HepG2 (cell line): ENCODE data around the gene IL3RA. TPM values are rescaled to one million over a fixed set of nuclear protein-coding genes. Genes with fewer than 3 reads are reported as not detected.

ENCODE experiments used
- CEBPZ ChIP-seq: IDR thresholded peaks from 2 replicates; pipeline ENCODE4 v1.6.1; 2012; ENCODE audit warnings: low read length, improper control_type of control experiment
- DPF2 ChIP-seq: sonication (generic); formaldehyde crosslinking; IDR thresholded peaks from 2 replicates; pipeline ENCODE4 v1.4.0; 2020; ENCODE audit warnings: mild to moderate bottlenecking, low read depth, missing genetic modification reagents, borderline replicate concordance
- HNF4A ChIP-seq: sonication (generic); formaldehyde crosslinking; IDR thresholded peaks from 2 replicates; pipeline ENCODE4 v1.4.0; 2020; ENCODE audit warnings: missing genetic modification reagents
- HNF4G ChIP-seq, 2 experiments: sonication (generic) in 1 of 2; formaldehyde crosslinking in 1 of 2; IDR thresholded peaks; 2 replicates each; pipeline versions ENCODE4 v1.4.0 to v1.6.1; 2011 to 2020; ENCODE audit warnings: borderline replicate concordance in 2 of 2, low read depth in 2 of 2, mild to moderate bottlenecking in 2 of 2, low read length in 1 of 2, missing genetic modification reagents in 1 of 2, moderate library complexity in 1 of 2
- IRF2 ChIP-seq: IDR thresholded peaks from 2 replicates; pipeline ENCODE4 v1.6.1; 2018; ENCODE audit warnings: missing genetic modification reagents, missing compliant biosample characterization
- ISX ChIP-seq: sonication (generic); formaldehyde crosslinking; conservative IDR thresholded peaks from 2 replicates; pipeline ENCODE4 v1.5.0; 2020; ENCODE audit warnings: missing genetic modification reagents
- MLLT10 ChIP-seq: sonication (generic); formaldehyde crosslinking; IDR thresholded peaks from 2 replicates; pipeline ENCODE4 v1.4.0; 2020; ENCODE audit warnings: missing genetic modification reagents
- MTF2 ChIP-seq: sonication (generic); formaldehyde crosslinking; IDR thresholded peaks from 2 replicates; pipeline ENCODE4 v1.5.0; 2020; ENCODE audit warnings: missing genetic modification reagents, borderline replicate concordance
- NAIF1 ChIP-seq: sonication (generic); formaldehyde crosslinking; IDR thresholded peaks from 2 replicates; pipeline ENCODE4 v1.5.0; 2020; ENCODE audit warnings: mild to moderate bottlenecking, missing genetic modification reagents, borderline replicate concordance
- NFKBIZ ChIP-seq: IDR thresholded peaks from 2 replicates; pipeline ENCODE4 v1.6.1; 2018; ENCODE audit warnings: missing genetic modification reagents, missing compliant biosample characterization
- RFXANK ChIP-seq: IDR thresholded peaks from 2 replicates; pipeline ENCODE4 v1.6.1; 2016
- RNF2 ChIP-seq: fragments of 450-650 bp; conservative IDR thresholded peaks from 2 replicates; pipeline ENCODE4 v1.6.1; 2016; ENCODE audit warnings: low read depth
- SALL1 ChIP-seq: sonication (generic); formaldehyde crosslinking; IDR thresholded peaks from 2 replicates; pipeline ENCODE4 v1.8.0; 2022; ENCODE audit warnings: mild to moderate bottlenecking, missing genetic modification reagents
- SALL2 ChIP-seq: sonication (generic); formaldehyde crosslinking; IDR thresholded peaks from 2 replicates; pipeline ENCODE4 v1.8.1; 2023; ENCODE audit warnings: mild to moderate bottlenecking, missing genetic modification reagents, inconsistent platforms
- SNRNP70 ChIP-seq: fragments of 200-400 bp; formaldehyde crosslinking; IDR thresholded peaks from 2 replicates; pipeline ENCODE4 v1.6.1; 2017; ENCODE audit warnings: mild to moderate bottlenecking, low read depth, low read length, moderate library complexity
- SRSF9 ChIP-seq: fragments of 200-400 bp; formaldehyde crosslinking; IDR thresholded peaks from 2 replicates; pipeline ENCODE4 v1.6.1; 2018; ENCODE audit warnings: borderline replicate concordance, mild to moderate bottlenecking, low read depth, low read length; ENCODE audit not compliant: insufficient read depth, poor library complexity, severe bottlenecking
- ZBTB1 ChIP-seq: sonication (generic); formaldehyde crosslinking; IDR thresholded peaks from 2 replicates; pipeline ENCODE4 v1.4.0; 2020; ENCODE audit warnings: missing genetic modification reagents, borderline replicate concordance
- ZFP82 ChIP-seq: sonication (generic); formaldehyde crosslinking; IDR thresholded peaks from 2 replicates; pipeline ENCODE4 v1.5.1; 2020; ENCODE audit warnings: mild to moderate bottlenecking, missing genetic modification reagents, borderline replicate concordance
- ZNF180 ChIP-seq: sonication (generic); formaldehyde crosslinking; IDR thresholded peaks from 2 replicates; pipeline ENCODE4 v1.4.0; 2020; ENCODE audit warnings: low read depth, missing genetic modification reagents, borderline replicate concordance
- ZNF292 ChIP-seq: sonication (generic); formaldehyde crosslinking; IDR thresholded peaks from 2 replicates; pipeline ENCODE4 v1.8.1; 2022; ENCODE audit warnings: mild to moderate bottlenecking, low read depth, missing genetic modification reagents, borderline replicate concordance
- ZNF430 ChIP-seq: sonication (generic); formaldehyde crosslinking; IDR thresholded peaks from 2 replicates; pipeline ENCODE4 v1.9.0; 2021; ENCODE audit warnings: mild to moderate bottlenecking, missing genetic modification reagents
- ZNF570 ChIP-seq: sonication (generic); formaldehyde crosslinking; IDR thresholded peaks from 2 replicates; pipeline ENCODE4 v1.4.0; 2020; ENCODE audit warnings: mild to moderate bottlenecking, missing genetic modification reagents, borderline replicate concordance
- ZNF652 ChIP-seq: IDR thresholded peaks from 2 replicates; pipeline ENCODE4 v1.6.1; 2016; ENCODE audit warnings: low read depth, borderline replicate concordance
- ZNF672 ChIP-seq: sonication (generic); formaldehyde crosslinking; IDR thresholded peaks from 2 replicates; pipeline ENCODE4 v1.8.1; 2022; ENCODE audit warnings: missing genetic modification reagents
- ZNF775 ChIP-seq: sonication (generic); formaldehyde crosslinking; IDR thresholded peaks from 2 replicates; pipeline ENCODE4 v1.4.0; 2020; ENCODE audit warnings: missing genetic modification reagents, mild to moderate bottlenecking, moderate library complexity, borderline replicate concordance
- polyA plus RNA-seq, 8 experiments: library from polyadenylated mRNA; depleted of rRNA in 3 of 8; stranded (reverse) in 7 of 8; unstranded in 1 of 8; fragments of >200 nt; fragmentation: Illumina TruSeq in 4 of 8; extraction: Trizol in 4 of 8; gene quantifications; 2 replicates each; pipeline versions ENCODE4 v1.2.1 to v1.2.3, GENCODE V29; 2011 to 2016; ENCODE audit warnings: low read depth in 4 of 8, missing spikeins in 1 of 8, mixed read lengths in 1 of 8; ENCODE audit not compliant: insufficient read depth in 1 of 8
- total RNA-seq, 5 experiments: library from RNA; depleted of rRNA; stranded (reverse); fragments of >200 nt; fragmentation: Illumina TruSeq; extraction: Trizol; gene quantifications; 2 replicates each; pipeline ENCODE4 v1.2.3, GENCODE V29; 2016; ENCODE audit warnings: low read depth in 1 of 5
- TF ChIP-seq, protein P1 (sequence below): IDR thresholded peaks from 2 replicates; pipeline ENCODE4 v1.6.1; 2016; ENCODE audit warnings: missing compliant biosample characterization, missing genetic modification reagents, borderline replicate concordance

Gene IL3RA
- total and polyA plus RNA-seq, 2 of the 13 experiments (the other 11 are each of a cell fraction or from before 2014, with no cell fraction given) = not detected

DNA sequence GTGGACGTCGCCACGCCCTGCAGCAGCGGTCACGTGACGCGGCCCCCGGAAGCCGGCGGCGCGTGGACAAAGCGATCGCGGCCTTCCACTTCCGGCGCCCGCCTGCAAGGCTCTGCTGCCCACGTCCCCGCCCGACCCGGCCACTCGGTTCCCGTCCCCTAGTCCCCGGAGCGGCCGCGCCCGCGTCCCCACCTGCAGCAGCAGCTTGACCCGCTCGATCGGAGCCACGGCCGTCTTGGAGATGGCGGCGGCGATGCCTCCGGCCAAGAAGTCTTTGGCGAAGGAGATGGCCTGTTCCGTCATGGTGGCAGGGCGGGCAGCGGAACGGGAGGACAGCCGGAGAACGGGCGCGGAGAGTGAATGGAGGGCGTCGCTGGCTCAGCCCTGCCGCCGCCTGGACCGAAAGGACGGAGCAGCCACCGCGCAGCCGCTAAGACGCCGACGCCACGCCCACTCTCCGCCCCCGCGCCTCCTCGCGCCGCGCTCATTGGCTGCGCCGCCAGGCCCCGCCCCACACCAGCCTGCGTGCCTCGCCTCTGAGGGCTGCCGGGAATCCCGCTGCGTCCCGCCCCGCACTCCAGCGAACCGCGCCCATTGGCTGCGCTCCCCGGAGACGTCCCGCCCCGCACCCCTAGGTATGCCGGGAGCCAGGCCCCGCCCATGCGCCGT is 55.3 kb downstream of the IL3RA start, which contains the start of gene SLC25A6 (continued):
- no peak for TF ChIP-seq NAIF1
- peak; percentile 79 for TF ChIP-seq SALL1 (CRISPR knock-in tag)
- TF ChIP-seq ZBTB1 (CRISPR knock-in tag) = no peak
- peak; percentile 89 for TF ChIP-seq ZNF430 (CRISPR knock-in tag)
- no peak; the same call in 1 of the 2 replicates for TF ChIP-seq HNF4A
- no peak for TF ChIP-seq ZNF652 (CRISPR knock-in tag)
- TF ChIP-seq ZNF292 (CRISPR knock-in tag) = no peak
- TF ChIP-seq IRF2 = no peak
- TF ChIP-seq SALL2 (CRISPR knock-in tag) = peak; percentile 51
- TF ChIP-seq ZNF570 = no peak
- 0 out of 2 replicates have a peak, but pooled peaks have one; percentile 51 for TF ChIP-seq RNF2
- TF ChIP-seq ZNF180 = no peak
- no peak for TF ChIP-seq MLLT10
- 0 out of 2 replicates have a peak, but pooled peaks have one; percentile 48 for TF ChIP-seq NFKBIZ (CRISPR knock-in tag)
- TF ChIP-seq SNRNP70 = no peak
- no peak for TF ChIP-seq DPF2 (CRISPR knock-in tag)
- TF ChIP-seq RFXANK (CRISPR knock-in tag) = 0 out of 2 replicates have a peak, but pooled peaks have one; percentile 19
- TF ChIP-seq ZNF672 = no peak
- TF ChIP-seq HNF4G (IDR thresholded peaks at IDR 0.05; ENCODE audit: borderline replicate concordance, low read depth, low read length) = 0 out of 2 replicates have a peak, but pooled peaks have one; percentile 35
- peak; percentile 11 for TF ChIP-seq HNF4G (CRISPR knock-in tag; IDR thresholded peaks at IDR 0.05; ENCODE audit: borderline replicate concordance, low read depth)
- TF ChIP-seq ISX = no peak
- no peak for TF ChIP-seq CEBPZ
- no peak for TF ChIP-seq ZNF775 (CRISPR knock-in tag)
- TF ChIP-seq, protein P1, sequence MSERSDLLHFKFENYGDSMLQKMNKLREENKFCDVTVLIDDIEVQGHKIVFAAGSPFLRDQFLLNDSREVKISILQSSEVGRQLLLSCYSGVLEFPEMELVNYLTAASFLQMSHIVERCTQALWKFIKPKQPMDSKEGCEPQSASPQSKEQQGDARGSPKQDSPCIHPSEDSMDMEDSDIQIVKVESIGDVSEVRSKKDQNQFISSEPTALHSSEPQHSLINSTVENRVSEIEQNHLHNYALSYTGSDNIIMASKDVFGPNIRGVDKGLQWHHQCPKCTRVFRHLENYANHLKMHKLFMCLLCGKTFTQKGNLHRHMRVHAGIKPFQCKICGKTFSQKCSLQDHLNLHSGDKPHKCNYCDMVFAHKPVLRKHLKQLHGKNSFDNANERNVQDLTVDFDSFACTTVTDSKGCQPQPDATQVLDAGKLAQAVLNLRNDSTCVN (CRISPR knock-in tag) = no peak
- TF ChIP-seq ZFP82 (CRISPR knock-in tag) = no peak
- TF ChIP-seq MTF2 (CRISPR knock-in tag) = no peak
- TF ChIP-seq SRSF9 = no peak
